ENCODE data around the gene PXMP2. TPM values are rescaled to one million over a fixed set of nuclear protein-coding genes. Genes with fewer than 3 reads are reported as not detected.

The PXMP2 gene
- total RNA-seq, 2 donors from 2014 or later, result 26.7 to 27.0 TPM

DNA sequence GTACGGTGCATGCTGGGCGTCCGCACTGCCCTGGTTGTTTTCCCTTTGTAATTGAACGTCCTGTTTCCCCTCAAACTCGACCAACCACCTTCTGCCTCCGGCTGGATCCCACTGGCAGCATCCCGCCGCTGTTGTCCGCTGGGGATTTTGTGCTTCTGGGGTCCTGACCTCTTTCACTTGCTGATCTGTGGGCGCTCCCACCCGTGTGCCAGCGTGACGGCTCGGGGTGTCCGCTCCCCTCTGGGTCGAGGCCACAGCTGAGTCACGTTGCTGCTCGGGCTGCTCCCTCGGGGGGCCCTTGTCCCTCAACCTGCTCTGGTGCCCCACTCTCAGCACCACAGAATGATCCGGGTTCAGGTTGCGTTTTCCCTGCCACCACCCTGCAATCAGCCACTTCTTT, 31.3 kb downstream of the PXMP2 start:
- H3K36me3 Mint-ChIP-seq (ENCODE audit: low read depth), result peaks cover 72% of the 10 kb centered on the region
- 91 to 95% methylated on average over 19 to 21 of the region's 21 CpGs for WGBS, 2 experiments (ENCODE audit: insufficient coverage in 1 of 2, insufficient read length in 1 of 2)
- peaks cover 61% of the 10 kb centered on the region for H3K36me3 ChIP-seq (ENCODE audit: control insufficient read depth, insufficient read depth, low read length)

DNA sequence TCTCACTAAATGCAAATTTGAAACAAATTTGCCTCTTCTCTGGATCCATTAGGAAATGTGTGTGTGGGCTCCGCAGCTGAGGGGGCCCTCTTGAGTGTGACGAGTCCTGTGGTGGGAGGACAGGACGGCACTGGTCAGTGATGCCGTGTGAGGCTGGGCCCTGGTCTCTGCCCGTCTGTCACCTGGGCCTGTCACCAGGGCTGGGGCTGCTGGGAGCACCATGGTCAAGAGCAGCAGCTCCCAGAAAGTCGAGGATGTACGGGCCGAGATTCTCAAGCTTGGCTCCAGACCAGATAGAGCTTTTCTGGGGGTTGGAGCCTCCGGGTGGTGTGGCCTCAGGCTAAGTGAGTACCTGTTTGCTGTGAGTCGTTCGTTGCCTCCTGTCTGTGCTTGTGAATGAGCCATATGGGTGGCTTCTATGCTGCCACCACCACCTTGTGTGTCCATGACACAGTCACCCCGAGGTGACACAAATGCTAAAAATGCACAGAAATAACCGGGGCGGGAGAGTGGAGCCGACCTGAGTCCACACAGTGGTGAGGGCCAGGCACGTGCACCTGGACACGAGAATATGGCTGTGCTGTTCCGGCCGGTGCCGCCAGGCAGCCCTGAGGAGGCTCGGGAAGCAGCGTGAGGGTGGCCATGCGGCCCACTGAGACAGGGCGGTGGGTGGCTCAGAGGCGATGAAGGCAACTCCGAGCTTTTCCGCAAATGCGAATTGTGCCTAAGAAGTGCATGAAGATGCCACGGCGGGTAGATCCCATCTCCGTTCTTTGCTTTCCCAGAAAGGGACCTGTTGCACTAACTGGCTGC, 32.0 kb downstream of the PXMP2 start:
- Histone ChIP-seq H3K9ac (ENCODE audit: extremely low read depth, low read length, poor library complexity, severe bottlenecking) (no peak overlapping the region), H3K4me3 (ENCODE audit: low read length) (no peak overlapping the region), H3K4me1 (ENCODE audit: control insufficient read depth, insufficient read depth, low read length) (no peaks in the 10 kb centered on the region), H3K27ac (ENCODE audit: low read depth, low read length) (no peak overlapping the region), H3K36me3 (ENCODE audit: control insufficient read depth, insufficient read depth, low read length) (peaks cover 66% of the 10 kb centered on the region), H3K27me3 (ENCODE audit: control insufficient read depth, insufficient read depth, low read length, poor library complexity, severe bottlenecking) (no peaks in the 10 kb centered on the region), H3K9me3 (ENCODE audit: control insufficient read depth, low read length) (no peaks in the 10 kb centered on the region)
- DNase-seq, result no peak
- H3K36me3 Mint-ChIP-seq (ENCODE audit: low read depth), result peaks cover 75% of the 10 kb centered on the region
- 94 to 97% methylated on average over 26 to 31 of the region's 31 CpGs for WGBS, 2 experiments (ENCODE audit: insufficient coverage in 1 of 2, insufficient read length in 1 of 2)
- H3K27ac Mint-ChIP-seq, result peak overlapping the region; percentile 39
- TF ChIP-seq, protein P1, sequence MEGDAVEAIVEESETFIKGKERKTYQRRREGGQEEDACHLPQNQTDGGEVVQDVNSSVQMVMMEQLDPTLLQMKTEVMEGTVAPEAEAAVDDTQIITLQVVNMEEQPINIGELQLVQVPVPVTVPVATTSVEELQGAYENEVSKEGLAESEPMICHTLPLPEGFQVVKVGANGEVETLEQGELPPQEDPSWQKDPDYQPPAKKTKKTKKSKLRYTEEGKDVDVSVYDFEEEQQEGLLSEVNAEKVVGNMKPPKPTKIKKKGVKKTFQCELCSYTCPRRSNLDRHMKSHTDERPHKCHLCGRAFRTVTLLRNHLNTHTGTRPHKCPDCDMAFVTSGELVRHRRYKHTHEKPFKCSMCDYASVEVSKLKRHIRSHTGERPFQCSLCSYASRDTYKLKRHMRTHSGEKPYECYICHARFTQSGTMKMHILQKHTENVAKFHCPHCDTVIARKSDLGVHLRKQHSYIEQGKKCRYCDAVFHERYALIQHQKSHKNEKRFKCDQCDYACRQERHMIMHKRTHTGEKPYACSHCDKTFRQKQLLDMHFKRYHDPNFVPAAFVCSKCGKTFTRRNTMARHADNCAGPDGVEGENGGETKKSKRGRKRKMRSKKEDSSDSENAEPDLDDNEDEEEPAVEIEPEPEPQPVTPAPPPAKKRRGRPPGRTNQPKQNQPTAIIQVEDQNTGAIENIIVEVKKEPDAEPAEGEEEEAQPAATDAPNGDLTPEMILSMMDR (conservative IDR thresholded peaks at IDR 0.05), result no peak
- no peaks in the 10 kb centered on the region for H3K27me3 Mint-ChIP-seq (ENCODE audit: insufficient read depth)
- no peak overlapping the region for H3K4me3 Mint-ChIP-seq
- H3K4me1 Mint-ChIP-seq, result no peaks in the 10 kb centered on the region
- H3K9me3 Mint-ChIP-seq, result no peaks in the 10 kb centered on the region

More for the DNA sequence above, 31.3 kb downstream of the PXMP2 start:
- Mint-ChIP-seq H3K27me3 (ENCODE audit: insufficient read depth) (no peaks in the 10 kb centered on the region), H3K4me1 (no peaks in the 10 kb centered on the region), H3K27ac (peak overlapping the region; percentile 21), H3K4me3 (no peak overlapping the region), H3K9me3 (no peaks in the 10 kb centered on the region)
- H3K4me1 ChIP-seq (ENCODE audit: control insufficient read depth, insufficient read depth, low read length), result no peaks in the 10 kb centered on the region
- TF ChIP-seq, protein P1 (conservative IDR thresholded peaks at IDR 0.05), result no peak
- no peak for DNase-seq
- H3K4me3 ChIP-seq (ENCODE audit: low read length), result no peak overlapping the region
- H3K9ac ChIP-seq (ENCODE audit: extremely low read depth, low read length, poor library complexity, severe bottlenecking), result no peak overlapping the region
- no peak overlapping the region for H3K27ac ChIP-seq (ENCODE audit: low read depth, low read length)
- H3K27me3 ChIP-seq (ENCODE audit: control insufficient read depth, insufficient read depth, low read length, poor library complexity, severe bottlenecking), result no peaks in the 10 kb centered on the region
- H3K9me3 ChIP-seq (ENCODE audit: control insufficient read depth, low read length), result no peaks in the 10 kb centered on the region

DNA sequence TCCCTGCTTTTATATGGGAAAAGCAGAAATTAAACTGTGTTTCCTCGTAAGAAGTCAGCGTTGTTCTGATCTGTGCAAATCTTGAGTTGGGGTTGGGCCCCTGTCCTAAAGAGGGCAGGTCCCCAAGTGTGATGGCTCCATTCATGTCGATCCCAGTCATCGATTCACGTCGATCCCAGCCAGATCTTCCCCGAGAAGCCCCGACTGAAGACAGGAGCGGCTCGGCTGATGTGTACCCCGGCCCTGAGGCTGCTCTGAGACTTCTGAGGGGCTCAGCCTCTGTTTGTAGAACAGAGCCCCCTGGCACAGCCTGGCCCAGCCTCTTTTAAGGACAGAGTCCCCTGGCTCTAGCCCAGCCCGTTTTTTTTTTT, 32.6 kb downstream of the PXMP2 start:
- no peaks in the 10 kb centered on the region for H3K27me3 Mint-ChIP-seq (ENCODE audit: insufficient read depth)
- H3K4me1 Mint-ChIP-seq, result no peaks in the 10 kb centered on the region
- Histone ChIP-seq H3K36me3 (ENCODE audit: control insufficient read depth, insufficient read depth, low read length) (peaks cover 66% of the 10 kb centered on the region), H3K4me1 (ENCODE audit: control insufficient read depth, insufficient read depth, low read length) (no peaks in the 10 kb centered on the region), H3K9ac (ENCODE audit: extremely low read depth, low read length, poor library complexity, severe bottlenecking) (no peak overlapping the region), H3K27ac (ENCODE audit: low read depth, low read length) (no peak overlapping the region), H3K9me3 (ENCODE audit: control insufficient read depth, low read length) (no peaks in the 10 kb centered on the region), H3K4me3 (ENCODE audit: low read length) (no peak overlapping the region), H3K27me3 (ENCODE audit: control insufficient read depth, insufficient read depth, low read length, poor library complexity, severe bottlenecking) (no peaks in the 10 kb centered on the region)
- H3K9me3 Mint-ChIP-seq, result no peaks in the 10 kb centered on the region
- H3K36me3 Mint-ChIP-seq (ENCODE audit: low read depth), result peaks cover 72% of the 10 kb centered on the region
- H3K27ac Mint-ChIP-seq, result peak overlapping the region; percentile 39
- H3K4me3 Mint-ChIP-seq, result no peak overlapping the region
- no peak for DNase-seq
- TF ChIP-seq, protein P1 (conservative IDR thresholded peaks at IDR 0.05), result no peak
- WGBS, 2 experiments (ENCODE audit: insufficient coverage in 1 of 2, insufficient read length in 1 of 2), result 95 to 98% methylated on average over 6 to 12 of the region's 12 CpGs
